Neural crest cell (in vitro differentiated cells): ENCODE data around the gene ARMH1. TPM values are rescaled to one million over a fixed set of nuclear protein-coding genes. Genes with fewer than 3 reads are reported as not detected.

Experiments used
- DNase-seq: peaks from one replicate; pipeline ENCODE4 v3.0.0; 2021; ENCODE audit warnings: low read depth, mixed read lengths, low spot score
- H3K27ac Mint-ChIP-seq: one replicate; pipeline ENCODE4 v1.8.0; 2021; ENCODE audit warnings: mild to moderate bottlenecking, mixed read lengths; ENCODE audit not compliant: unreplicated experiment
- H3K27me3 Mint-ChIP-seq: 2 replicates; pipeline ENCODE4 v1.8.0; 2021; ENCODE audit warnings: low read depth, mild to moderate bottlenecking, mixed read lengths
- H3K36me3 Mint-ChIP-seq: 2 replicates; pipeline ENCODE4 v1.8.0; 2021; ENCODE audit warnings: low read depth, mild to moderate bottlenecking, mixed read lengths
- H3K4me1 Mint-ChIP-seq: 2 replicates; pipeline ENCODE4 v1.8.0; 2021; ENCODE audit warnings: mixed read lengths
- H3K4me3 Mint-ChIP-seq: one replicate; pipeline ENCODE4 v1.8.0; 2021; ENCODE audit warnings: mild to moderate bottlenecking, mixed read lengths
- H3K9me3 Mint-ChIP-seq: 2 replicates; pipeline ENCODE4 v1.8.0; 2021; ENCODE audit warnings: mixed read lengths
- long read RNA-seq: library from polyadenylated mRNA; unstranded; transcript quantifications from one replicate; pipeline ENCODE4 v2.0.0, GENCODE V29; 2020
- total RNA-seq: library from RNA; stranded (reverse); gene quantifications from 2 replicates; pipeline ENCODE4 v1.2.1, GENCODE V29; 2021
- TF ChIP-seq, protein P1 (sequence below): fragments of 200-600 bp; sonication (generic); conservative IDR thresholded peaks from 2 replicates; pipeline ENCODE4 v1.5.0; 2021; ENCODE audit warnings: antibody characterized with exemption, mild to moderate bottlenecking

The ARMH1 gene
- 5.6 and 5.9 TPM in 2 replicates for total RNA-seq
- long read RNA-seq, partial matches to known transcripts = 0 of 3 reads
- long read RNA-seq, other reads (novel, unspliced or antisense) = 3 of 3 reads

DNA sequence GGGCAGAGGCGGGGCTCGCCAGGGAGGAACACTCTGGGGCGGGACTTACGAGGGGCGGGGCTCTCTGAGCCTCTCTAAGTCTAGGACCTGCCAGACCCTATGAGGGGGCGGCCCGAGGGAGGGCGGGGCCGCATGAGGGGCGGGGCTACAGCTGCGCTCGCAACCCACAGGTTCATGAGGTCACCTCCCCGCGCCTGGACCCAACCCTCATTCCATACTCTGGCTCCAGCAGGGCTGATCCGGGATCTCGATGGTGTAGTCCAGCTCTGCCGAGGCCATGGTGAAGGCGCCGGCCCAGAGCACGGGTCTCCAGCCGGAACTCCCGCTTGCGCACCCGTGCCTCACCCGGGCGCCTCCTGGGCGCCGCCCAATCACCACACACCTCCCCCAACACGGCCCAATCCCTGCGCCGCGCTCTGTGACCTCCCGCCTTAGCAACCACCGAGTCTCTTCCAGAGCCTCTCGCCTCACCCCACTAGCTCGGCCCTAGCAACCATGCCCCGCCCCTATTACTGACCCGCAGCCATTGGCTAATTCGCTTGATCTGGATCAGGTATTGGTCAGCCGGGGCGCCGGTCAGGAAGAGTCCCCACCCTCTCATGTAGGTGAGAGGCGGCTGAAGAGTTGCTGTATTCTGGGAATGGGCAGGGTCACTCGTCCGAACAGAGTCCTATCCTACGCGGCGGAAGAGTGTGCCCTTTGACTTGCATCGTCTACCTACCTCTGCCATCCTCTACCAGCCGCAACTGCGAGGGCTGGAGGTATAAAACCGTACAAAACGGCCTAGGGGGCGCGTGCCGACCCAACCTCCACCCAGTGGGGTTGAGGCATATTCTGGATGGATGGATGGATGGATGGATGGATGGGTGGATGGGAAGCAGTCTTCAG lies at the start of gene ARMH1, which contains the start of gene TMEM53:
ARMH1 (plus strand) TSS at position 602 of the 888 bp plus-strand sequence. CDS start 14,984 bp downstream, outside the sequence.
TMEM53 (minus strand) TSS at position 369 of the 888 bp plus-strand sequence; CDS start at position 279, 90 bp downstream.
- Mint-ChIP-seq H3K36me3 (no peaks in the 10 kb centered on the region), H3K27me3 (no peaks in the 10 kb centered on the region), H3K4me1 (peaks cover 41% of the 10 kb centered on the region), H3K4me3 (peak within 1 kb of the TSS; percentile 91), H3K27ac (peak within 1 kb of the TSS; percentile 78), H3K9me3 (no peaks in the 10 kb centered on the region)
- peak; percentile 96 for DNase-seq
- TF ChIP-seq, protein P1, sequence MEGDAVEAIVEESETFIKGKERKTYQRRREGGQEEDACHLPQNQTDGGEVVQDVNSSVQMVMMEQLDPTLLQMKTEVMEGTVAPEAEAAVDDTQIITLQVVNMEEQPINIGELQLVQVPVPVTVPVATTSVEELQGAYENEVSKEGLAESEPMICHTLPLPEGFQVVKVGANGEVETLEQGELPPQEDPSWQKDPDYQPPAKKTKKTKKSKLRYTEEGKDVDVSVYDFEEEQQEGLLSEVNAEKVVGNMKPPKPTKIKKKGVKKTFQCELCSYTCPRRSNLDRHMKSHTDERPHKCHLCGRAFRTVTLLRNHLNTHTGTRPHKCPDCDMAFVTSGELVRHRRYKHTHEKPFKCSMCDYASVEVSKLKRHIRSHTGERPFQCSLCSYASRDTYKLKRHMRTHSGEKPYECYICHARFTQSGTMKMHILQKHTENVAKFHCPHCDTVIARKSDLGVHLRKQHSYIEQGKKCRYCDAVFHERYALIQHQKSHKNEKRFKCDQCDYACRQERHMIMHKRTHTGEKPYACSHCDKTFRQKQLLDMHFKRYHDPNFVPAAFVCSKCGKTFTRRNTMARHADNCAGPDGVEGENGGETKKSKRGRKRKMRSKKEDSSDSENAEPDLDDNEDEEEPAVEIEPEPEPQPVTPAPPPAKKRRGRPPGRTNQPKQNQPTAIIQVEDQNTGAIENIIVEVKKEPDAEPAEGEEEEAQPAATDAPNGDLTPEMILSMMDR = no peak

DNA sequence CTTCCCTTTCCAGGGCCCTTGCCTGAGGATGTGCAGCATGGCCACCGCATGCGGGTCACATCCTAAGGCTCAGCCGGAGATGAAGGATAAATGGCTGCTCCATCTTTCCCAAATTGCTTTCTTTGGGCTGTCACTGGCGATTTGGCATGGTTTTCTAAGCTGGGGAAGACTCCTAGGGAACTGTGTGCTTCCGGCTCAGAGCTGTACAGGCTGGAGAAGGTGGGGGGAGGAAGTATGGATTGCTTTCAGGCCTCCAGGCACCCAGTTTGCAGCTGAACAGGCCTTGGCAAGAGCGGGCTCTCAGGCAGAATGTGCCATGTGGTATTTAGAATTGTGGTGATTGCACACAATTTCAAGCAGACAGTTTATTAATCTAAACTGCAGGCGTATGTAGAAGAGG lies 49.2 kb upstream of the ARMH1 start:
- no peak overlapping the region for H3K4me3 Mint-ChIP-seq
- no peaks in the 10 kb centered on the region for H3K9me3 Mint-ChIP-seq
- TF ChIP-seq, protein P1 = no peak
- no peak for DNase-seq
- no peak overlapping the region for H3K27ac Mint-ChIP-seq
- peaks cover 5% of the 10 kb centered on the region for H3K4me1 Mint-ChIP-seq
- H3K36me3 Mint-ChIP-seq = no peaks in the 10 kb centered on the region
- H3K27me3 Mint-ChIP-seq = no peaks in the 10 kb centered on the region

DNA sequence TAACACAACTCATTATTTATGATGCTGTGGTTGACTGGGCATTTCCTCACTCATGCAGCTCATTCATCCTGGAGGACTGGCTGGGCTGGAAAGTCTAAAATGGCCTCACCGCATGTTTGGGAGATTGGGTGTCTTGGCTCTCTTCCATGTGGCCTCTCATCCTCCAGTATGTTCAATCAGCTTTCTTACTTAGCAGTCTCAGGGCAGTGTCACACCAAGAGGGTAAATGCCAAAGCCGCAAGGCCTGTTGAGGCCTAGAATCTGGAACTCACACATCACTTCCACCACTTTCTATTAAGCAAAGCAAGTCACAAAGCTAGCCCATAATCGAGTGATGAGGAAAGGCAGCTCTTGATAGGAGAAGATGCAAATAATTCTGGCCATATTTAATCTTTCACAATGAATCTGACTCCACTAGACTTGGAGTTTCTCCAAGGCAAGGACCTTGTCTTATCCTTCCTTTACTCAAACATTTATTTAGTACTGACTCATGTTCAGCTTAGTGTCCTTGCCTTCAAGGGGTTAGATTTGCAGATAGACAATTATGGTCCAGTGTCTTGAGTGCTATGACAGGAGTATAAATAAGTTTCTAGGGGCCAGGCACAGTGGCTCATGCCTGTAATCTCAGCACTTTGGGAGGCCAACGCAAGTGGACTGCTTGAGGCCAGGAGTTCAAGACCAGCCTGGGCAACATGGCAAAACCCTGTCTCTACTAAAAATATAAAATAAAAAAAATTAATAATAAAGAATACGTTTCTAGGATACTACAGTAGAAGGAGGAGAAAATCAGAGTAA lies 45.4 kb upstream of the ARMH1 start:
- Mint-ChIP-seq H3K36me3 (no peaks in the 10 kb centered on the region), H3K27ac (no peak overlapping the region), H3K4me3 (peak overlapping the region; percentile 38), H3K9me3 (no peaks in the 10 kb centered on the region), H3K27me3 (no peaks in the 10 kb centered on the region), H3K4me1 (peaks cover 32% of the 10 kb centered on the region)
- TF ChIP-seq, protein P1 = no peak
- DNase-seq = no peak

DNA sequence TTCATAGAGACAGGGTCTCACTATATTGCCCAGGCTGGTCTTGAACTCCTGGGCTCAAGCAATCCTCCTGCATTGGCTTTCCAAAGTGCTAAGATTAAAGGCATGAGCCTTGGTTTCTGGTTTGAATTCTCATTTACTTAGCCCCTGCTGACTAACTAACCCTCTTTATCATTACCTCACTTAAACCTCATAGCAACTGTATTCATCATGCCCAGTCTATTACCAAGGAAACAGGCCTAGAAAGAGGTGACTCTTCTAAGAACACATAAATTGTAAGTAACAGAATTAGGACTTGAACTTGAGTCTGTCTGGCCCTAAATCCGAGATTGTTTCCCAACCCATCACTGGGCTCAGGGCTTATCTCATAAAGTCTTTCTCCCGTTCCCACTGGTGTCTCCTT lies 44.4 kb upstream of the ARMH1 start:
- no peaks in the 10 kb centered on the region for H3K9me3 Mint-ChIP-seq
- no peak overlapping the region for H3K27ac Mint-ChIP-seq
- TF ChIP-seq, protein P1 = no peak
- H3K36me3 Mint-ChIP-seq = peaks cover 2% of the 10 kb centered on the region
- H3K4me1 Mint-ChIP-seq = peaks cover 42% of the 10 kb centered on the region
- H3K4me3 Mint-ChIP-seq = peak overlapping the region; percentile 96
- no peaks in the 10 kb centered on the region for H3K27me3 Mint-ChIP-seq
- DNase-seq = no peak

DNA sequence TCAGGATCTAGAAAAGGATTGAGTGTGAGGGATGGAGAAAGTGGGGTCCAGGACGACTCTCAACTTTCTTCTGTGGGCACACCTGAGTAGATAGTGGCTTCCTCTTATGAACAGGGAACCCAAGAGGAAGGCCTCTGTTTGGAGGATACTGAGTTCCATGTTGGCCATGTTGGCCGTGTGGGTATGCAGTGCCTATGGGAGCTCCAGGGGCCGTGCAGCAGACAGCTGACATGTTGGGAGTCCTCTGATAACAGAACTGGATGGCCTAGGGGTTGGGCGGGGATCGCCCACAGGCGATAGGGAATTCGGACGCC lies 43.2 kb upstream of the ARMH1 start:
- no peaks in the 10 kb centered on the region for H3K9me3 Mint-ChIP-seq

More for the DNA sequence above, 43.2 kb upstream of the ARMH1 start:
- DNase-seq = no peak
- no peaks in the 10 kb centered on the region for H3K27me3 Mint-ChIP-seq
- TF ChIP-seq, protein P1 = no peak
- peaks cover 51% of the 10 kb centered on the region for H3K4me1 Mint-ChIP-seq
- peak overlapping the region; percentile 96 for H3K4me3 Mint-ChIP-seq
- peak overlapping the region; percentile 98 for H3K27ac Mint-ChIP-seq
- H3K36me3 Mint-ChIP-seq = peaks cover 9% of the 10 kb centered on the region
